Measurements from ENCODE around the gene TBXT. TPM values are rescaled to one million over a fixed set of nuclear protein-coding genes. Genes with fewer than 3 reads are reported as not detected.

Gene TBXT
- polyA plus RNA-seq, 1 donor from 2014 or later = not detected

DNA sequence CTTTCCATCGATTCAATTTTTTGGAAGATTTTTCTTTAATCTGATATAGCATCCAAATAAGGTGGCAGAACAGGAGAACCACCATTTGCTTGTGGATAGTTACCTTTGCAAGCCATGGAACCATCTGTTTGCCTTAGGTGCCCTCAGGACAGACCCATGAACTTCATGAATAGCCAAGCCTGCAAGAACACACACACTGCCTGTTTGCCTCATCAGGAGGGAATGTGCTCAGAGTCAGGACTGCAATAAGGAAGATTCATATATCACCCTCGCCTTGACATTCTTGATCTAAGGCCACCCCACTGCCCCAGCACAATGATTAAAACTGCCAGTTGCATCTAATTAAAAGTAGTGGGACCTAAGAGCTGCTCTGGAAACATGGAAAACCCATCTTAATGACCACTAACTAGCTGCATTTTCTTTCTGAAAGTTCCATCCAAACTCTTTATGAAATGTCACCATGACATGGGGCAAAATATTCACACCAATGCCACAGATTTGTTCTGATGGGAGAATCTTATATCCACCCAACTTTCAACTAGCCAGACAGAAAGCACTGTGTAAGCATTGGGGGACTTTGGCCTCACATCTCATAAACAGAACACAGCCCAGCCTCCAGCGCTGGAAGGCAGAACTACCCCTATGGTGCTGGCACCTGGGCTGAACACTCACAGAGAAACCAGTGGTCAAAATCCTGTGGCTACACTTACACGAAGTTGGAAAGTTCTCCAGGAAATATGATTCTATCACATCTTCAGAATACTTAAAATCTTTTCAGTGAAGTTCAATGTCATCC lies 48.3 kb downstream of the TBXT start:
- H2AFZ ChIP-seq (ENCODE audit: low read depth, low read length) = no peak overlapping the region
- H3K27me3 ChIP-seq (ENCODE audit: insufficient read depth, low read depth, low read length) = no peaks in the 10 kb centered on the region
- H3F3A ChIP-seq (ENCODE audit: insufficient read depth, low read length, poor library complexity, severe bottlenecking) = no peaks in the 10 kb centered on the region
- H3K27ac ChIP-seq (ENCODE audit: low read length) = no peak overlapping the region
- H3K36me3 ChIP-seq (ENCODE audit: insufficient read depth, low read length) = no peaks in the 10 kb centered on the region
- H3K79me2 ChIP-seq (replicated peaks; ENCODE audit: insufficient read depth, low read length) = no peaks in the 10 kb centered on the region
- H3K9me3 ChIP-seq (ENCODE audit: low read length) = no peaks in the 10 kb centered on the region
- TF ChIP-seq MXI1 (conservative IDR thresholded peaks at IDR 0.05; ENCODE audit: poor library complexity, severe bottlenecking) (no peak), EP300 (conservative IDR thresholded peaks at IDR 0.05; ENCODE audit: poor library complexity, severe bottlenecking) (no peak), EZH2 (IDR thresholded peaks at IDR 0.05; ENCODE audit: borderline replicate concordance, insufficient read depth, low read length, poor library complexity, severe bottlenecking) (no peak), RAD21 (conservative IDR thresholded peaks at IDR 0.05) (no peak), POLR2AphosphoS5 (IDR thresholded peaks at IDR 0.05) (no peak), SMC3 (conservative IDR thresholded peaks at IDR 0.05; ENCODE audit: poor library complexity) (no peak), TAF1 (IDR thresholded peaks at IDR 0.05; ENCODE audit: low read depth) (no peak)
- TF ChIP-seq, protein P1, sequence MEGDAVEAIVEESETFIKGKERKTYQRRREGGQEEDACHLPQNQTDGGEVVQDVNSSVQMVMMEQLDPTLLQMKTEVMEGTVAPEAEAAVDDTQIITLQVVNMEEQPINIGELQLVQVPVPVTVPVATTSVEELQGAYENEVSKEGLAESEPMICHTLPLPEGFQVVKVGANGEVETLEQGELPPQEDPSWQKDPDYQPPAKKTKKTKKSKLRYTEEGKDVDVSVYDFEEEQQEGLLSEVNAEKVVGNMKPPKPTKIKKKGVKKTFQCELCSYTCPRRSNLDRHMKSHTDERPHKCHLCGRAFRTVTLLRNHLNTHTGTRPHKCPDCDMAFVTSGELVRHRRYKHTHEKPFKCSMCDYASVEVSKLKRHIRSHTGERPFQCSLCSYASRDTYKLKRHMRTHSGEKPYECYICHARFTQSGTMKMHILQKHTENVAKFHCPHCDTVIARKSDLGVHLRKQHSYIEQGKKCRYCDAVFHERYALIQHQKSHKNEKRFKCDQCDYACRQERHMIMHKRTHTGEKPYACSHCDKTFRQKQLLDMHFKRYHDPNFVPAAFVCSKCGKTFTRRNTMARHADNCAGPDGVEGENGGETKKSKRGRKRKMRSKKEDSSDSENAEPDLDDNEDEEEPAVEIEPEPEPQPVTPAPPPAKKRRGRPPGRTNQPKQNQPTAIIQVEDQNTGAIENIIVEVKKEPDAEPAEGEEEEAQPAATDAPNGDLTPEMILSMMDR (IDR thresholded peaks at IDR 0.05; ENCODE audit: poor library complexity, severe bottlenecking) = no peak
- TF ChIP-seq, protein P2, sequence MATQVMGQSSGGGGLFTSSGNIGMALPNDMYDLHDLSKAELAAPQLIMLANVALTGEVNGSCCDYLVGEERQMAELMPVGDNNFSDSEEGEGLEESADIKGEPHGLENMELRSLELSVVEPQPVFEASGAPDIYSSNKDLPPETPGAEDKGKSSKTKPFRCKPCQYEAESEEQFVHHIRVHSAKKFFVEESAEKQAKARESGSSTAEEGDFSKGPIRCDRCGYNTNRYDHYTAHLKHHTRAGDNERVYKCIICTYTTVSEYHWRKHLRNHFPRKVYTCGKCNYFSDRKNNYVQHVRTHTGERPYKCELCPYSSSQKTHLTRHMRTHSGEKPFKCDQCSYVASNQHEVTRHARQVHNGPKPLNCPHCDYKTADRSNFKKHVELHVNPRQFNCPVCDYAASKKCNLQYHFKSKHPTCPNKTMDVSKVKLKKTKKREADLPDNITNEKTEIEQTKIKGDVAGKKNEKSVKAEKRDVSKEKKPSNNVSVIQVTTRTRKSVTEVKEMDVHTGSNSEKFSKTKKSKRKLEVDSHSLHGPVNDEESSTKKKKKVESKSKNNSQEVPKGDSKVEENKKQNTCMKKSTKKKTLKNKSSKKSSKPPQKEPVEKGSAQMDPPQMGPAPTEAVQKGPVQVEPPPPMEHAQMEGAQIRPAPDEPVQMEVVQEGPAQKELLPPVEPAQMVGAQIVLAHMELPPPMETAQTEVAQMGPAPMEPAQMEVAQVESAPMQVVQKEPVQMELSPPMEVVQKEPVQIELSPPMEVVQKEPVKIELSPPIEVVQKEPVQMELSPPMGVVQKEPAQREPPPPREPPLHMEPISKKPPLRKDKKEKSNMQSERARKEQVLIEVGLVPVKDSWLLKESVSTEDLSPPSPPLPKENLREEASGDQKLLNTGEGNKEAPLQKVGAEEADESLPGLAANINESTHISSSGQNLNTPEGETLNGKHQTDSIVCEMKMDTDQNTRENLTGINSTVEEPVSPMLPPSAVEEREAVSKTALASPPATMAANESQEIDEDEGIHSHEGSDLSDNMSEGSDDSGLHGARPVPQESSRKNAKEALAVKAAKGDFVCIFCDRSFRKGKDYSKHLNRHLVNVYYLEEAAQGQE (IDR thresholded peaks at IDR 0.05; ENCODE audit: borderline replicate concordance) = no peak
- no peak overlapping the region for H3K9ac ChIP-seq (ENCODE audit: low read length)
- H4K20me1 ChIP-seq (ENCODE audit: insufficient read depth) = no peaks in the 10 kb centered on the region
- H3K4me2 ChIP-seq (ENCODE audit: low read length) = no peak overlapping the region
- H3K9me2 ChIP-seq (ENCODE audit: insufficient read depth, low read length) = no peaks in the 10 kb centered on the region
- H3K4me3 ChIP-seq (ENCODE audit: low read length) = no peak overlapping the region

- H3K27ac ChIP-seq (ENCODE audit: low read length) = no peak overlapping the region
- no peaks in the 10 kb centered on the region for H3K9me2 ChIP-seq (ENCODE audit: insufficient read depth, low read length)
- no peaks in the 10 kb centered on the region for H4K20me1 ChIP-seq (ENCODE audit: insufficient read depth)
- TF ChIP-seq RAD21 (conservative IDR thresholded peaks at IDR 0.05) (no peak), TAF1 (IDR thresholded peaks at IDR 0.05; ENCODE audit: low read depth) (no peak), MXI1 (conservative IDR thresholded peaks at IDR 0.05; ENCODE audit: poor library complexity, severe bottlenecking) (no peak), SMC3 (conservative IDR thresholded peaks at IDR 0.05; ENCODE audit: poor library complexity) (no peak), POLR2AphosphoS5 (IDR thresholded peaks at IDR 0.05) (no peak), EP300 (conservative IDR thresholded peaks at IDR 0.05; ENCODE audit: poor library complexity, severe bottlenecking) (no peak), EZH2 (IDR thresholded peaks at IDR 0.05; ENCODE audit: borderline replicate concordance, insufficient read depth, low read length, poor library complexity, severe bottlenecking) (no peak)
- TF ChIP-seq, protein P1 (IDR thresholded peaks at IDR 0.05; ENCODE audit: poor library complexity, severe bottlenecking) = no peak
- TF ChIP-seq, protein P2 (IDR thresholded peaks at IDR 0.05; ENCODE audit: borderline replicate concordance) = no peak
- H2AFZ ChIP-seq (ENCODE audit: low read depth, low read length) = no peak overlapping the region
- no peaks in the 10 kb centered on the region for H3F3A ChIP-seq (ENCODE audit: insufficient read depth, low read length, poor library complexity, severe bottlenecking)
- no peaks in the 10 kb centered on the region for H3K79me2 ChIP-seq (replicated peaks; ENCODE audit: insufficient read depth, low read length)
- H3K9me3 ChIP-seq (ENCODE audit: low read length) = no peaks in the 10 kb centered on the region
- no peak overlapping the region for H3K4me3 ChIP-seq (ENCODE audit: low read length)
- no peaks in the 10 kb centered on the region for H3K36me3 ChIP-seq (ENCODE audit: insufficient read depth, low read length)
- H3K4me2 ChIP-seq (ENCODE audit: low read length) = no peak overlapping the region
- no peak overlapping the region for H3K9ac ChIP-seq (ENCODE audit: low read length)
- no peaks in the 10 kb centered on the region for H3K27me3 ChIP-seq (ENCODE audit: insufficient read depth, low read depth, low read length)
Observed at GRCh38 chr6:166115609-166116008, 52.0 kb downstream of the TBXT start.

Data from neural cell (in vitro differentiated cells).